NCI-H2171 (cell line): ENCODE results near the gene HK3.

ENCODE experiments used
- DNase-seq: peaks from one replicate; lab custom pipeline; 2025; lab: John Stamatoyannopoulos, UW

HK3 gene

DNA sequence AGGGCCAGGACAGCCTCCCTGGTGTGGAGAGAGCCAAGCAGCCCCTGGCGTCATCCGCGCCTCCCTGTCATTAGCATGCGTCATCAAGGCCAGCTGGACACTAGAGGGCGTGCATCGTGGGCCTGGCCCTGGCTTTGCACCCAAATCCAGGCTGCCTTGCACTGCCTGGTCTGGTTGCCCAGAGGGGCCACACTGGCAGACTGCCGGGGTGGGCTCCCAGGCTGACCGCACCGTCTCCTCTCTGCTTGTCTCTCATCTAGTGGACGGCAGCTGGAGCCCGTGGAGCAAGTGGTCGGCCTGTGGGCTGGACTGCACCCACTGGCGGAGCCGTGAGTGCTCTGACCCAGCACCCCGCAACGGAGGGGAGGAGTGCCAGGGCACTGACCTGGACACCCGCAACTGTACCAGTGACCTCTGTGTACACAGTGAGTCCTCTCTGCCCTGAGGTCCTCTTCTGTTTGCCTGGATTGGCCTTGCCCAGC, 29.0 kb downstream of the HK3 start:
- DNase-seq: no peak

DNA sequence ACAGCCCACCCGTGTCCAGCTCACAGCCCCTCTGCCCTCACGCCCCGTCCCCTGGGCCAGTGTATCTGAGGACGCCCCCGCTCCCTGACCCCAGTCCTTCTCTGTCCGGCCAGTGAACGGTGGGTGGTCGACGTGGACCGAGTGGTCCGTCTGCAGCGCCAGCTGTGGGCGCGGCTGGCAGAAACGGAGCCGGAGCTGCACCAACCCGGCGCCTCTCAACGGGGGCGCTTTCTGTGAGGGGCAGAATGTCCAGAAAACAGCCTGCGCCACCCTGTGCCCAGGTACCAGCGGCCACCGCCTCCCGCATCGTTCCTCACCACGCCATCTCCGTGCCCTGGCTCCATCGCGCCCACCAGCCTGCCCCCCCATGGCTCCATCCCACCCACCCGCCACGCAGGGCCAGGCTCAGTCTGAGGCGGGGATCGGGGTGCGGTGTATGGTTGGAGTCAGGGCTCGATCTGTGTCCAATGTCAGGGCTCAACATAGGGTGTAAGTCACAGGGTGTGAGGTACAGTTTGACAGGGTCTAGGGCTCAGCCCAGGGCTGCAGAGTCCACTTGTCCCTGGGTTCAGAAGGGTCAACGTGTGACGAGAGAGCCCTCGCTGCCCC, 29.5 kb downstream of the HK3 start:
- DNase-seq: no peak

DNA sequence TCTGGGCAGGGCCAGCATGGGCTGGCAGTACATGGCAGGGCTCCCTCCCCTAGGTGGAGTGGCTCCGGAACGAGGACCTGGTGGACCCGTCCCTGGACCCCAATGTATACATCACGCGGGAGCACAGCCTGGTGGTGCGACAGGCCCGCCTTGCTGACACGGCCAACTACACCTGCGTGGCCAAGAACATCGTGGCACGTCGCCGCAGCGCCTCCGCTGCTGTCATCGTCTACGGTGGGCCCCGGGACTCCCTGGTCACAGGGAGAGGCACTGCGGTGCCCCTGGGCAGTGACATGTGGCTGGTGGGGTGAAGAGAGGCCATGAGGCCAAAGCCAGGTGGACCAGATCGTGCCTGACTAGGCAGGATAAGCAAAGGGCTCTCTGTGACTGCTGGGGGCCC, 30.4 kb downstream of the HK3 start:
- no peak for DNase-seq

DNA sequence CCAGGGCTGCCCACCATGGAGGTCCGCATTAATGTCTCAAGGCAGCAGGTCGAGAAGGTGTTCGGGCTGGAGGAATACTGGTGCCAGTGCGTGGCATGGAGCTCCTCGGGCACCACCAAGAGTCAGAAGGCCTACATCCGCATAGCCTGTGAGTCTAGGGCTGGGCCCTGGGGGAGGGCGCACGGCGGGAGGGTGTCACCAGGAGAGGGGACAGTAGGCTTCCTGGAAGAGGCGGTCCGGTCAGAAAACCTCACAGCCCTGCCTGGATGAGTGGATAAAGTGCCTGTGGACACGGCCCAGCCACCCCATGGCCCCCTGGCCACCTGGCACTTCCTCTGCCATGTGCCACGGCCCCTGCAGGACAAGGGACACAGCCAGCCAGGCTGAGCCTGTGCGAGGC, 31.0 kb downstream of the HK3 start:
- DNase-seq: no peak

DNA sequence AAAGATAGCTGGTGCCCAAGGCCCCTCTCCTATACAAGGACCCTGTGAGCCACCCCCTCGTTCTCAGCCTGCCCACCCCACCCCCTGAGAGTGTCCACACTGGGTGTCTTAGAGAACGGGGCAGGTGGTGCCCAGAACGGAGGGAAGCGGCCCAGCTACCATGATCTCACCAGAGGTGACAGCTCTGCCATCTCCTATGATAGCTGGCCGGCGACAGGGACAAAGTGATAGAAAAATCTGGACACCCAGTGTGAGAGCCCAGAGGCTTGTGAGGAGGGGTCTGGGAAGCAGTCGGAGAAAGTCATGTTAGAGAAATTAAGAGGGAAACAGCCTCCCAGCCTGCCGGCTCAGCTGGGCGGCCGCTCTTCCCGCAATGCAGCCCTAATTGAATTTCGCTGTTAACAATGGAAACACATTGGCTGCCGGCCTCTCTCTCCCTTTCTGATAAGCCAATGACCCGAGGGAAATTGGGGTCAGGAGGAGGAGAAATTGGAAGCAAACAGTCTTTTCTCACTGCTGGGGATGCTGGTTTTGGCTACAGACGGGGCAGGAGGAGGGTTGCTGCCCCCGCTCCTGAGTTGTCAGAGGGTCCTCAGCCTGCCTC, 32.3 kb downstream of the HK3 start:
- DNase-seq: no peak

DNA sequence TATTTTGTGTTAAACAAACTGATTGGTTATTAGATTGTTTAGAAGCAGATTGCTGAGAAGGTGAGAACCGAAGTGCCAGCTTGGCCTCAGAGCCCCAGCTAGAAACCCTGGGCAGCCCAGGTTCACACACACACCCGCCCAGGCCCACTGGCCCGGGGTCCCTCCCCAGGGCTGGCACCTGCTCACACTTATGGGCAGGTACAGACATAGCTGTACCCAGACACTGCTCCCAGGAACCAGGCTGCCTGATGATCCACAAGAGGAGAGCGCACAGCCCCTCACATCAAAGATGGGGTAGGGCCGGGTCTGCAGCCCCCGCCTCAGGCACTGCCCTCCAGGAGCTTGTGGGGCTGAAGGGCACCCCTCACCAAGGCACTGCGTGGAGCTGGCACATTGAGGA, 33.2 kb downstream of the HK3 start:
- DNase-seq: no peak

DNA sequence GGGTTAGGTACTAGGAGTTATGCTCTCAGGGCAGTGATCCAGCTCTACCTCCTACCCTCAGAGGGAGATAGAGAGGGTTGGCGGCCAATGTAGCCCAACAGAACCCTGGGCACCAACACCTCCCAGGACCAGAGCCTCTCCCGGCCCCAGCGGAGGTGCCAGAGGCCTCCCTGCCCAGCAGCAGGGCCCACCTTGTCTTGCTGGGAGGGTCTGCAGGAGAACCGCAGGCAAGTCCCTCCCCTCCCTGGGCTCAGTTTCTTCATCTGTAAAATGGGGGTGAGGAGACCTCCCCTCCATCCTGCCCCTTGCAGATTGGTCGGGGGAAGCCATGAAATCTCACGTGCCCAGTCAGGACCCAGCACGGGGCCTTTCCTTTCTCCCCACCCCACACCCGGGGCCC, 34.4 kb downstream of the HK3 start:
- DNase-seq: no peak

DNA sequence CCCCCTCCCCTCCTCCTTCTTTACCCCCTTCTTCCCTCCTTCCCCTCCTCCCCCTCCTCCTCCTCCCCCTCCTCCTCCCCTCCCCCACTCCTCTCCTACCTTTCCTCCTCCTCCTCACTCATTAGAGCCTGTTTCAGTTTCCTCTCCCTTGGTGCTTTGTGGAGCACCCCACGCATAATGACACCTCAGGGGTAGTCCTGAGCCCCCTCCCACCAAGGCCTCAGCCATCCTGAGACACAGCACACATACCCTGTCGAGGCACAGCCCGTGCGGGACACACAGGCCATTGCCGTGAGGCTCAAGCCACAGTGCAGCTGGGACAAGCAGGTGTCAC, 35.4 kb downstream of the HK3 start:
- no peak for DNase-seq

DNA sequence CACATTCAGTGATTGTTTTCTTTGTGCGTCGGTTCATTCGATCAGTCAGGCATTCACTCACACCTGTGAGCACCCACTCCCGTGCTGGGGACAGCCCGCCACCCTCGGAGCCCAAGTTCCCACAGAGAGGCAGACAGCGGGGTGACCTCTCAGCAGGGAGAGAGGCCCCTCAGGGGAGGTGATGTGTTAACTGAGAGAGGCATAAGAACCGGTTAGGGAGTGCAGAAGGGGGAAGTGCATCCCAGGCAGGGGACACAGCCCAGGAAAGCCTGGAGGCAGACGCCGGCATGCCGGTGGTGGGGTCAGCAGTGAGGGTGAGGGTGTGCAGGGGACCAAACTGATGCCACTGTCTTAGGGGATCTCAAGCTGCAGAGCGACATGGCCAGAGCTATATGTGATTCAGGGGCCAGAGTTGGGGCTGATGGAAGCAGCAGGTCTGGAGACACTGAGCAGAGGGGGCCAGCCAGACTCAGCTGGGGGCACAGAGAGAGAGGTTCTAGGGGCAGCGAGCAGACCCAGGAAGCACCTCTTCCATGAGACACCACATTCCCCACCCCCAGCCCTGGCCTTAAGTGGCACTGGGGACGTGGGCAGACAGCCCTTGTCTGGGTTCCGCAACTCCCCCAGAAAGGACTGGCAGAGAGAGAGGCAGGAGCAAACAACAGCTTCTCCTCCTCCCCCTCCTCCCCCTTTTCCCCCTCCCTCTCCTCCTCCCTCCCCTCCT, 35.9 kb downstream of the HK3 start:
- DNase-seq: no peak

DNA sequence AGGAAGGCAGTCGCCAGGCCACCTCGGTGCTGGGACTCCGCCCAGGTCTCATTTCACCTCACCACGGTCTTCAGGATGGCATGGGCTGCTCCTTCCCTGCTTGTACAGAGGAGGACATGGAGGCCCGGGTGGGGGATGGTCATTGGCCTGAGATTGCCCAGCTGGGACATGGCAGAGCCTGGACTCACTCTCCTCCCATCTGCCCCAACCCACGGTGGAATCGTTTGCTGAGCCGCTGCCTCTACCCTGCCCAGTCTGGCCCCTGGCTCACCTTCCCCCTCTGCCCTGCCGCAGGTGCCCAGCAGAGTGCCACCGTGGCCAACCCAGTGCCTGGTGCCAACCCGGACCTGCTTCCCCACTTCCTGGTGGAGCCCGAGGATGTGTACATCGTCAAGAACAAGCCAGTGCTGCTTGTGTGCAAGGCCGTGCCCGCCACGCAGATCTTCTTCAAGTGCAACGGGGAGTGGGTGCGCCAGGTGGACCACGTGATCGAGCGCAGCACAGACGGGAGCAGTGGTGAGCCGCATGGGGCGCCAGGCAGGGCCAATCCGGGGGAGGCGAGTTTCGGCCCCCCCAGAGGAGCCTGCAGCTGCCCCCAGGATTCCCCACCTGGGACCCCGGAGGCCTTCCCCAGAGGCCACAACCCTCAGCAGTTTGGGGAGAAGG, 36.7 kb downstream of the HK3 start:
- no peak for DNase-seq

DNA sequence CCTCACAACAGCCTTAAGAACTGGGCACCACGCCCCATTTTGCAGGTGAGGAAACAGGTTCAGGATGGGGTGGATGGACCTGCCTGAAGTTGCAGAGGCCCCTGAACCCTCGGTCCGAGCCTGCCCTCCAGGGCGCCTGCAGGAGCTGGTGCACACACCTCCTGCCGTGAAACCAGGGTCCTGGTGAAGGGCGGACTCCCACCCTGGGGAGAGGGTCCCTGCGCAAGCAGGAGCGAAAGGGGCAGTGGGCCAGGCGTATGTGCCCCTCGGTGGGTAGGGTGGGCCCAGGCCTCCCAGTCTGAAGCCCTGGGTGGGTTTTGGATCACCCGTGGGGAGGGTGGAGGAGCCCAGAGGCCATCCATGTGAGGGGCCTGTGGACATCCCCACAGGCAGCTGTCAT, 37.9 kb downstream of the HK3 start:
- DNase-seq: no peak

DNA sequence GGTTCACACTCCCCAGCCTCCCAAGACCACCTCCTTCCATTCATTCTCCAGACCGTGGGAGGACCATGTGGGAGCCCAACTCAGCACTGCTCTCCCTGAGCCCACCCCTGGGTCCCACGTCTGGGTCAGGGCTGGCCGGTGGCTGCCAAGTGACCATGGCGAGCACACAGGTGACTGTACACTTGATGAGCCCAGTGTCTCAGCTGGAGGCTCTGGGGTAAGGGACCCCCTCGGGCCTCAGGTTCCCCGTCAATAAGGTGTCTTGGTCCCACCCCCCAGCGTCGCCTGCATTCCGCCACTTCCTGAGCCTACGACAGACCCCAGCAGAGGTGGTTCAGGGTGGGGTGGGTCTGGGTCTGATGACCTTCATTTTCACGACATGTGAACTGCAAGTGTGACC, 38.8 kb downstream of the HK3 start:
- no peak for DNase-seq

DNA sequence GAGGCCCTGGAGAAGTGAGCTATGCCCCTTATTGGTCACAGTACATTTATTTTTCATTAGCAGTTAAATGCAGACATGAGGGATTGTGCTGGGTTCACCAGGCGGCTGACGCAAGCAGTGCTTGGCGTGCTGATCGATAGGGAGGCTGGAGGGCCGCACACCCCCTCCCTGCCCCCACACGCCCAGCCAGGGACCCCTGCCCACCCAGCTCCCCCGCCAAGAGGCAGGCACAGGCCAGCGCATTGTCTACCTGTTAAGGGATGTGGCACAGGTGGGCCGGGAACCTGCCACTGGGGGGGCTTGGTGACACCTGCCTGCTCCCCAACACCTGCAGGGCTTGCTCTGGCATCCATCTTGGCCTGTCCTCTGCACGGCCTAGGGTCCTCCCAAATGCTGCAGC, 39.2 kb downstream of the HK3 start:
- DNase-seq: no peak

DNA sequence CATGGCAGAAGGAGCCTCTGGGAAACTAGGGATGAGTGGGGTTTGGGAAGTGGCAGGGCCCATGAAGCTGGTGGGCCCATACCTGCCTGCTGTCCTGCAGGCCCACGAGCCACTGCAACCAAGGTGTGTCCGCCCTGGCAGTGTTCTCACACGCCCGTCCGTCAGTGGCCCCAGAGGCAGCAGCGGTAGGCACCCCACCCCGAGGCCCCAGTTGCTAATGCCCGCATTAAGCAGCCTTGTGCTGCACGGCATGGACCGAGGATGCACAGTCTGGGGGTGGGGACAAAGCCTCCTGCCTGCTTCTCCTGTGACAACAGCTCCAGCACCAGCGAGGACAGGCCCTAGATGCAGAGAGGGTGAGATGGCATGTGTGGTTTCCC, 41.3 kb downstream of the HK3 start:
- DNase-seq: no peak

DNA sequence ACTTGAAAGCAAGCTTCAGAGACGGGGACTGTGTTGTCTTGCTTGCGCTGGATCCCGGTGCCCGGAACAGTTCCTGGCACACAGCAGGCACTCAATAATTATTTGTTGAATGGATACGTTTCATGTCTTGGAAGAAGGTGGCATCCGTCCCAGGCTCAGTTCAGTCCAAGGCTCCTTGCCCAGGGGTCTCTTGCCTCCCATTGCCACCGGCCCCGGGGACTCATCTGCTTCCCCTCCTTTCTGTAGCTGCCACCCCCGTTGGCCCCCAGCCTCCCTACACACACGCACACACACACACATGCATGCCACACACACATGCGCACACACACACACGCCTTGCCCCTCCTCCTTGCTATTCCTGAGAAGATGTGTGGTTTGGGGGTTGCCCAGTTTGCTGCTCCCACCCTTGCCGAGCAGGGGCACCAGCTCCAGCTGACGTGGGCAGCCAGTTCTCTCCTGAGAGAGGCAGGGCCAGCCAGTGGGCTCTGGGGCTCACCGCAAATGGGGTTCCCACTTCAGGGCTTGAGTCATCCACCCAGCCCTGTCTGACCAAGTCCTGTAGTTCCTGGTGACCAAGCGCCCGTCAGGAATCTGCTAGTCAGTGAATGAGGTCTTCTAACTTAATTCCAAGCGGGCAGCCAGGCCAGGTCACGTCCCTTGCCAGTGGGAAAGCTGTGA, 41.8 kb downstream of the HK3 start:
- DNase-seq: no peak

DNA sequence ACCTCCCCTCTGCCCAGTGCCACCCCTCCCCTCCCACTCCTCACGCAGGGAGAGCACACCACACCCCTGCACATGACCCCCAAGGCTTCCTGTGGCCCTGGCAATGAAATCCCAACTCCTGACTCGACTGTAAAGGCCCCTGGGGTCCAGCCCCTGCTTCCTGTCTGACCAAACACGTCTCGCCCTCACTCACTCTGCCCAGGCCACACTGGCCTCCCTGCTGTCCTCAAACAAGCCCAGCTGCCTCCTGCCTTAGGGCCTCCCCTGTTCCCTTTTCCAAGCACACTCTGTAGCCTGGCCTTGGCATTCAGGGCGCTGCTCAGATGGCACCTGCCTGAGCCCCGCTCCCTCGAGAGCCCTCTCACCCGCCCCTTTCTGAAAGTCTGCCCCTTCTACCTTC, 42.4 kb downstream of the HK3 start:
- no peak for DNase-seq

DNA sequence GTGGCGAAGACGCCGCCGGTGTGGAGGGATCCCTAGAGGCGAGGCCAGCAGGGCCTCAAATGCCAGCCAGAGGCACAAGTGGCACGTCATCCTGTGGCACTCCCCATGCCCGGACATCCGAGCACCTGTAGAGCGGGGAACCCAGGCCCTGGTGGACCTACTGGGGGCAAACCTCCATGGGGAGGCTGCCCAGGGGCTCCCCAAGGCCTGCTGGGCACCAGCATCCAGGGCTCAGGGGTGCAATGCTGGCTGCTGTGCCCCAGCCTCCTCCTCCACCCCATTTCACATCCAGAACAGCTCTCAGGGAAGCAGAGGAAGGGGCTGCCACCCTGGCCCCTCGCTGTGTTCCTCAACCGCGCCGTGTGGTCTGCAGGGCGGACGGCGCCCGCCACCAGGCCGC, 43.5 kb downstream of the HK3 start:
- no peak for DNase-seq

DNA sequence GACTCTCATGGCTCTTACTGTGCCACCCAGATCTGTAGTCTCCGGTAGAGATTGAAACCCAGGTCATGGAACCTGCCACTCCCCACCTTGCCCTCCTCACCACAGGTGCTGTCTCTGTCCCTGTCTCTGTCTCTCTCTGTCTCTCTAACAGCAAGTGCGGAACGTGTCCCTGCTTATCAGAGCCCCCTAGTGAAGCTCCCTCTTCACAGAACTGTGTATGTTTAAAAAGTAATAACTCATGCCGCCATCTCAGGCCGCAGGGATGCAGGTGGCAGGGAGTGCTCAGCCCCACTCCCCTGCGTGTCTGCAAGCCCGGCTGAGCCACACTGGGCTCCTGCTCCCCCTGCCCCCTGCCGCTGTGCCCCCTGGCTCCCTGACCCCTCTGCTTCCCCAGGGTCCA, 45.0 kb downstream of the HK3 start:
- no peak for DNase-seq

DNA sequence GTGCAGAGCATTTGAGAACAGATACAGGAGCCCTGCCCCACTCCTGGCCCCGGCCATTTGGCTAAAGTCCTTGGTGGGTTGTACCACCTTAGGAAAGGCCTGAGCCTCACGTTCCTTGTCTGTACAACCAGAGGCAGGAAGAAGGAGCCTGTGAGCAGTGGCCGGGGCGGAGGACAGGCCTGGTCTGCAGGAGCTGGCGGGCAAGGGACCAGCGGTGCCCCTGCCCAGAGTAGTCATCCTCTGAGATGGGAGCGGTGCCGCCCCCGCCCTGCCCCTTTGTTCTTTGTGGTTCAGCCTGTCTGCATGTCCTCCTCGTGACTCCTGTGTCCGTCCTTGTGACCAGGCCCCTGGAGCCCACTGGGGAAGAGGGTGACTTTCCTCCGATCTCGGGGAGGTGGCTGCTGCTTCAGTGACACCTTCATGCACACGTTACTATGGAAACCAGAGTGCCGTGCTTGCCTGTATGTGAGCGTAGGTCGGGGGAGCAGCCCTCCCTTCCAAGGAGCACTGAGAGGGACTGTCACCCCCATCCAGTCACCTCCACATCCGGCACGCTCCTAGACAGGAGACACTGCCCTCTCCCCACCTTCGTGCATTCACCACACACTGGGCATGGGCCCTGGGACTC, 45.9 kb downstream of the HK3 start:
- no peak for DNase-seq

DNA sequence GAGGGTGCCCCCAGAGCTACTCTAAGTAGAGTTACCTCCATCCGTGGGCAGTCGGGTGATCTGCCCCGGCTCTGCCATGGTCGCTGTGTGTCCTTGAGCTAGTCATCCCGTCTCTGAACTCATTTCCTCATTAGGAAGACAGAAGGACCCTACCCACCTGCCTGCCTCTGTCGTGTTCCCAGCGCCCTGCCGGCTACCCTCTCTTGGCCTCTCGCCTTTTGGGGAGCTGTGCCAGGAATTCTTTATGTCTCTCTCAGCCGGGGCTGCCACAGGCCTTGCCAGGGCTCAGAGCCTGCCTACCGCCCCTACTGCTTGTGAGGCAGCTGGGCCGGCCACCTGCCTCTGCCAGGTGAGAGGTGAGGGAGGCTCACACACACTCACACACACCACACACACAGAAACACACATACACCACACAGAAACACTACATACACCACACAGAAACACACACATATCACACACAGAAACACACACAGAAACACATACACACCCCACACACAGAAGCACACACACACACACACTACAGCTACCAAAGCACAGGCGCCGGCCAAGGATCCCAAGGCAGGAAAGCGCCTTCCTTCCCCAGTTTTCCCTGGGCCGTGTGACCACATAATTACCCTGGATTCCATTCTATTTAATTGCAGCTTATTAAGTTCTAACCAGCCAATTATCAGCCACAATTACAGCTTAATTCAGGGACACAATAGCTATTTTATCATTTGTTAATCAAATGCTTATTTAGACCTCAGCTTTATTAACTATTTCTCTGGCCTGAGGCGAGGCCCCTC, 47.1 kb downstream of the HK3 start:
- DNase-seq: peak; percentile 40

DNA sequence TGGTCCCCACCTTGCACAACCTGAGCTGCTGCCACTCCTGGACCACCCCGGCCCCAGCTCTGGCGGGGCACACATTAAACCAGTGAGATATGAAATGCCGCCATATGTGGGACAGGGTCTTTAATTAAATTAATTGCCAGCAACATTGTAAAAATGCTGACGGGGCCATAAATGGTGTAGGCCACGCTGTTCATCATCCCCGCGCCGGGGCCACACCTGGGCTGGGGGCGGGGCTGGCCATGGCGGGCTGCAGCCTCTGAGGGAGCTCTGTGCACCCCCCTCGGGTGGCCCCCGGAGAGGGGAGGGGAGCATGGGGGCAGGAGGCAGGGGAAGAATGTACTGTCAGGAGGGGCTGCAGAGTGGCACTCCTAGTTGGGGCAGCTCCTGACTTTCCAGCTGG, 47.8 kb downstream of the HK3 start:
- DNase-seq: no peak
